ENCODE data around the gene CACNA1A.

Gene CACNA1A

DNA sequence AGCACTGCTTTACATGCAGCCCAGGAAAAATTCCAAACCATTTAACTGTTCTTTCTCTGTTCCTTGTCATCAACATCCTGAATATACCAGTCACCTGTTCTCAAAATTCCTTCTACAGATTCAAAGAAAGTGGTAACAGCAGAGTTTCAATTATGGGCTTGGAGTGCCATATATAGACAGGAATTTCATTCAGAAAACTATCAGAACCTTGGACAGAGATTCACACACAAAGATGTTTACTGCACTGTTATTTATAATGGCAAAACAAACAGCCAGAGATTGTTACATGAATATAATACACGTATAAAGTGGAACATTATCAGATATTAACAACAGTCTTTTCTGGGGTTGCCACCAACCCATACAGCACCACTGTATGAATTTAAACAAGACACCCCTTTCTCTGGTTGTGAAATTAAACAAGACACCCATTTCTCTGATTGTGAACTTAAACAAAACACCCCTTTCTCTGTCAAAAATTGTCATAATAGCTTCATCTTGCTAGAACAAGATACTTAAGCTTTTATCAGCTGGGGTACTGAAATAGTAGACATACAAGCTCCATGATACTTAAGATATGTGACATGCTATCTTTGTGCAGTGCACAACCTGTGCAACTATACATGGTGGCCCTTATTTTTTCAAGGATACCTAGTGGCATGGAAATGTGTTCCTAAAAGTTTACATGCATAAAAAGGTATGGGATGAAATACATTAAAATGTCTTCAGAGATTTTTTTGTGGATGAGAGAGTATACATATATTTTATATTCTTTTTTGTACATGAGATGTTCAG is 12.6 kb downstream of the CACNA1A start:
- no peak for DNase-seq (ENCODE audit: low spot score)

GRCh38 chr19:13492128-13492527 is 14.2 kb downstream of the CACNA1A start:
- DNase-seq (ENCODE audit: low spot score) = no peak

- no peak for DNase-seq (ENCODE audit: low spot score)
Observed at GRCh38 chr19:13487985-13488384, 18.3 kb downstream of the CACNA1A start.

GRCh38 chr19:13484166-13484565 is 22.1 kb downstream of the CACNA1A start:
- DNase-seq (ENCODE audit: low spot score) = no peak

DNA sequence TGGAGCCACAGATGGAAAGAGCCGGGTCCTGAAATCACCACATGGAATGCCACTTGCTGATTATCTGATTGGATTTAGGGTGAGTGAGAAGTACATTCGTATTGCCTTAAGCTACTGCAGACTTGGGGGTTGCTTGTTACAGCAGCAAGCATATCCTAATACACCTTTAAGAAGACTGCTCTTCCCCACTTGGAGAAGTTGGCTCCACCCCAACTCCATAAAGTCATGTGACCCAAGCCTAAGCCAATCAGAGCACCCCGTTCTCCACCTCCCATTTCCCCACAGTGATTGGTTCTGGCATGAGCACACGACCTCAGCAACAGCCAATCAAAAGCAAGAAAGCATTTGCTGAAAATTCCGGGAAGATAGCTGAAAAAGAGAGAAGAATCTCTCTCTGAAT is 23.1 kb downstream of the CACNA1A start:
- DNase-seq (ENCODE audit: low spot score) = no peak

GRCh38 chr19:13478576-13478975 is 27.7 kb downstream of the CACNA1A start:
- no peak for DNase-seq (ENCODE audit: low spot score)

- no peak for DNase-seq (ENCODE audit: low spot score)
Observed at GRCh38 chr19:13476071-13476470, 30.2 kb downstream of the CACNA1A start.

DNA sequence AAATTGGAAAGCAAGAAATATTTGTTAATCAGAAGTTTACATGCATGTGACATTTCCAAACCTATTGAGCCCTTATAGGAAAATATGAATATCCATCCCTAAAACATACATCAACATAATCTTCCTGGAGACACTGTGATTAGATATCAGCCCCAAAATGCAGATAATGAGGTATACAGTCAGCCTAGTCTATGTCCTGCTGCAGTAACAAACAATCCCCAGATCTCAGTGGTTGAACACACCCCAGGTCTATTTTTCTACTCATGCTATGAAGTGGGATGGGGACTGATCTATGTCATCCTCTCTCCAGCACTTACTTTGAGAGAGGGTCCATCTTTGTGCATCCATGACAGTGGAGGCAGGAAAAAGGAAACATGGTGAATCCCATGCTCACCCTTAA is 31.2 kb downstream of the CACNA1A start:
- DNase-seq (ENCODE audit: low spot score) = no peak

- DNase-seq (ENCODE audit: low spot score) = no peak
Observed at GRCh38 chr19:13466697-13467096, 39.6 kb downstream of the CACNA1A start.

- peak; percentile 35 for DNase-seq (ENCODE audit: low spot score)
Observed at GRCh38 chr19:13463296-13463695, 43.0 kb downstream of the CACNA1A start.

DNA sequence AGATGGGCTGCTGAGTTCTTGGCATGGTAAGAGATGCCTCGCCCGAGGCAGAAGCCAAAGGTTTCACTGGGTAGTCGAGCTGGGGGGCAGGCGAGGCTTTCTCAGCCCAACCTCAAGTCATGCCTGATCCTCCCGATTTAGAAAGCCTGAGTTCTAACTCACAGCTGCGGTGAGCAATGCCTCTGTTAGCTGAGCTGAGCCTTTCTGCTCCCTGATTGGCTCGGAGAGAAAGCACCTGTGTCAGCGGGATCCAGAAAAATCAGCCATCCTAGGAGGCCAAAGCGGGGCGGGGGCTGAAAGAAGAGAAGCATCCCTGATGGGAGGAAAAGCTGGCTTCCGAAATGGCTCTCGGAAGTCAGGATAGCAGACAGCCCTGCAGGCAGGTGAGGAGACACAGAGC is 44.7 kb downstream of the CACNA1A start:
- DNase-seq (ENCODE audit: low spot score) = no peak

DNA sequence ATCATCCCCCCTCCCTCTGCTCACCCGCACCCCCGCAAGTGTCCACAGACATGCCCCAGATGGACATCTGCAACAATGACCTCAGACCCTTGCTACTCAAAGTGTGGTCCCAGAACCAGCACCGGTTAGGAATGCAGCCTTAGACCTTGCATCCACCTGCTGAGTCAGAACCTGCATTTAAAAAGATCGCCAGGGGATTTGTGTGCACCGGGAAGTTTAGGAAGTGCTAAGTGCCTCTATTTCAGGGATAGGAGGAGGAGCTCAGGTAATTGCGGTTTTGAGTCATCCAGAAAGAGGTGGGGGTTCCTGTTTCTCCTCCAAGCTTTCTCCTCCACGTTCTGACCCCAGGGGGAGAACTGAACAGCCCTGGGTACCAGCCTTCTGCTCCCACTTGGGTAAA is 46.2 kb downstream of the CACNA1A start:
- no peak for DNase-seq (ENCODE audit: low spot score)

DNA sequence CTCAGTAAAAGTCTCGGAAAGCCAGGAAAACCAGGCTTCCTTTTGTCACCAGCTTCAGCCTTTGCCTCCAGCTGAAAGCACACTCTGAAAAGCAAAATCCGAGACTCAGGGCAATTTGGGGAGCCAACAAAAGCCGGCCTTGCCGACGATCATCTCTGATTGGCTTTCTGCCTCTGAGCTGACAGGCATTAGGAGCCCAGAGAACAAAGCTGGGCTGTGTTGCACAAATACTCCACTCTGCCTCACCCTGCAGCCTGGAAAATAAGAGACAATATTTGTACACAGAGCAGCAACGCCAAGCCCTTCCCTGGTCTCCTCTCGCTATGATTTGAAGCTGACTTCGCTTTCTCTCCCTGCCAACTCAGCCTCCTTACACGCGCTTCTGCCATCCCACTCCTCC is 46.9 kb downstream of the CACNA1A start:
- peak; percentile 28 for DNase-seq (ENCODE audit: low spot score)

DNA sequence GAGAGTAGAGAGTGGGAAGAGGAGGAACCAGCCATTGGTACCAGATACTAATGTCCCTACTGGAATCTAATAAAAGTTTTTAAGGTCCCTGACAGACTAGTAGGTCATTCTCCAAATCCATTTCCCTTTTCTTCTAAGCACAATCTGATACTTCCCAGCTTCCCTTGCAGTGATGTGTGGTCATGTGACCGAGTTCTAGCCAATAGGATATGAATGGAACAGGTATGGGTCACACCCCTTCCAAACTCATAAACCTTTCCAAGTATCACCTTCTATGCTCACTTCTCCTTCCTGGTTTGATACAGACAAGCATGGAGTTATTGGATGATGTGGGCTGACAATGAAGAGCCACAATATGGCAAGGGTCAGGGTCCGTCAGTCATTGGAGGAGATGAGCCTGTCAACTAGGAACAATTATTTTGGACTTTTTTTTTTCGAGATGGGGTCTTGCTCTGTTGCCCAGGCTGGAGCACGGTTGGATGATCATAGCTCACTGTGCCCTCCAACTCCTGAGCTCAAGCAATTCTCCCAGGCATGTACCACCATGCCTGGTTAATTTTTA is 54.8 kb downstream of the CACNA1A start:
- DNase-seq (ENCODE audit: low spot score) = no peak

- no peak for DNase-seq (ENCODE audit: low spot score)
Observed at GRCh38 chr19:13447978-13448377, 58.3 kb downstream of the CACNA1A start.

DNA sequence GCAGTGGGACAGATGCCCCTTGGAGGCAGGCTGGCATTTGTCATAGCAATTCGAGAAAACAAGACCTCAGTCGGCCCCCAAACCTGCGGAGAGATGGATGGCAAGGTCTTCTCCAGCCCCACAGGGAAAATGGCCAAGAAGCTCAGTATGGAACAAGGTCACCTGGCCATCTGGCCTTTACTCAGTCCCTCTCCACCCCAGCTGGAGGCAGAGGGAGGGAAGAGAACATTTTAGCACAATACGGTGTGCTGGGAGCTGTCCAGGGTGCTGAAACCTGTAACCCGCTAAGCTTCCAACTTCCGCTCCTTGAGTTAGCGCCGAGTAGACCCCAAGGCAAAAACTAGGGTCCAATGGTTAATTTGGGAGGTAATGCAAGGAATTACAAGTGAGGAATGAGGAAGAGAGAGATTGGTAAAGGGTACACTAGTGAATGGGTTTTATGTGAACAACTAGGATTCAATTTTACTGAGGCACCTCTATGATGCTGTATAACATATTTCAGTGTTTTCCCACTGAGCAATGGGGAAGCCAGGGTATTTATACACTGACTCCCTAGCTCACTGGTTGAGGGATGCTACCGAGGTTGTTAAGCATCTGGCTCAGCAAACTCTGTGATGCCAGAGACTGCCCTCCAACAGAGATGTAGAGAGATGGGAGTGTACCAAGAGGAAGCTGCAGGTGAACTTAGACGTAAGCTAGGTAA is 64.3 kb downstream of the CACNA1A start:
- peak; percentile 46 for DNase-seq (ENCODE audit: low spot score)

- no peak for DNase-seq (ENCODE audit: low spot score)
Observed at GRCh38 chr19:13437919-13438618, 68.2 kb downstream of the CACNA1A start.

GRCh38 chr19:13436352-13436751 is 69.9 kb downstream of the CACNA1A start:
- DNase-seq (ENCODE audit: low spot score) = no peak

DNA sequence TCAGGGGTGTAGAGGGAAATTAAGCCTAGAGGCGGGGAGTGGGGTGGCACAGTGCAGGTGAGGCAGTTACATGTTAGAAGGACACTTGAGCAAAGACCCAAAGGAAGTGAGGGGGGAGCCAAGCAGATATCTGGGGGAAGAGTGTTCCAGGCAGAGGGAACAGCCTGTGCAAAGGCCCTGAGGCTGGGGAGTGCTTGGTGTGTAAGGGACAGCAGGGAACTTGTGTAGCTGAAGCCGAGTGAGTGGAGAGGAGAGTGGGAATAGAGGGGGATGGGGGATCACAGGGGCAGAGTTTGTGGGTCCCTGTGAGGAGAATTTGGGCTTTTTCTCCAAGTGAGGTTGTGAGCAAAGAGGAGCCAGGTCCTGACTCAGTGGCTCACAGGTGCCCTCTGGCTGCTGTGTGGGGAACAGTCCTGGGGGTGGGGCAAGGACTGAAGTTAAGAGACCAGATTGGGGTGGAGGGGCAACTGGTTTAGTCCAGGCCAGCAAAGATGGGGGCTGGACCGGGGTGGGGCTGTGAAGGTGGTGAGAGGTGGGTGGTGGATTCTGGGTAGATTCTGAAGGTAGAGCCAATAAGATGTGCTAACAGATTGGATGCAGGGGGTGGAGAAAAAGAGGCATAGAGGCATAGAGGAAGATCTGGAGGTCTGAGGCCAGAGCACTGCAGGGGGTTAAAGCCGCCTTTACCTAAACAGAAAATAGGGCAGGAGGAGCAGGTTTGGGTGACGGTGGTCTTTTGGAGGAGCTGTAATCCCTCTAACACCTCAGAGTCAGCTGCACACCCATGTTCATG is 75.3 kb downstream of the CACNA1A start:
- peak; percentile 15 for DNase-seq (ENCODE audit: low spot score)

GRCh38 chr19:13429563-13429962 is 76.7 kb downstream of the CACNA1A start:
- no peak for DNase-seq (ENCODE audit: low spot score)

- no peak for DNase-seq (ENCODE audit: low spot score)
Observed at GRCh38 chr19:13428352-13428751, 77.9 kb downstream of the CACNA1A start.

All from COLO829 (cell line).